ENCODE data around the gene SIL1.

Gene SIL1

GRCh38 chr5:138909734-138910133 is 288.4 kb downstream of the SIL1 start:
- DNase-seq = no peak

GRCh38 chr5:138905541-138905940 is 292.6 kb downstream of the SIL1 start:
- DNase-seq = no peak

DNA sequence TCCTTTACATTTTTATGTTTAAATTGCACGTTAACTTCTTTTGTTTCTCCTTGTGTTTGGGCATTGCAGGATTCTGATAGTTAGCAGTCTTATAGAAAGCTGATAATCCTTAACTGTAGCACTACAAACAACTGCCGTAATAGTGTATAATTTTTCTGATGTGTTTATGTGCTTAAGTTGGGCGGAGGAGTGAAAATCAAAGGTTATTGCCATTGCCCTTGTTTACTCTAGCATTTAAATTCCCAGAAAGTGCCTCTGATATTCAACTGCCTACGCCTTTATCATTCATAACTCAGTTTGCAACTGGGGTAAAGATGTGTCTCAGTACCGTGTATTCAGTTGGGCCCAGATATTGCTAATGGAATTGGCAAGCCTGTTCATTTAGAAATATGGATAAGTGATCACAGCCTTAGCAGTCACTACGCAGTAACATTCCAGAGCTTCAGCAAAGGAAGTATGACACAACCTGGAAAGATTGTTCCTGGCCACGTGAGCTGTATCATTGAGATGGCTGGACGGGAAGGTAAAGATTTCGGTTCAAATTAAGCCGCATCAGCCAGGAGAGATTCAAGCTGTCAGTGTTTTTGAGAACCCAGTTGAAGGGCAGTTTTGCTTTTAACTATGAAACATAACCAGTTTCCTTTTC is 294.9 kb downstream of the SIL1 start:
- no peak for DNase-seq

DNA sequence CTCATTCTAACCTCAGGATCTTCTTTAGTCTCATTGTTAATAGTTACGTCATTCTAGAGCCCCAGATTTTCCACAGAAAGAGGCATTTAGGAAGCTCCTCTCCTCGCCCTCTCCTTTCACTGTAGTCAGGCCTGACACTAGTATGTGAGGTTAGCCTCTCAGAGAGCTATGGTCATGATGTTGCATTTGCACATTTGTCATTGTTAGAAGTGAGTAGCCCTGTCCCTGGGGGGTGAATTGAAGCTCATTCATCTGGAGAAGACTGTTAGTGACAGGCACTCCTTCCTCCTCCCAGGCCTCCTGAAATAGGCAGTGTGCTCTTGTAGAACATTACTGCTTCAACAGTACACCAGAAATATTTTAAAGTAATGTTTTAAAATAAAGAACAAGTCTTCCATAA is 296.5 kb downstream of the SIL1 start:
- no peak for DNase-seq

GRCh38 chr5:138900281-138900965 is 297.7 kb downstream of the SIL1 start:
- DNase-seq = no peak

DNA sequence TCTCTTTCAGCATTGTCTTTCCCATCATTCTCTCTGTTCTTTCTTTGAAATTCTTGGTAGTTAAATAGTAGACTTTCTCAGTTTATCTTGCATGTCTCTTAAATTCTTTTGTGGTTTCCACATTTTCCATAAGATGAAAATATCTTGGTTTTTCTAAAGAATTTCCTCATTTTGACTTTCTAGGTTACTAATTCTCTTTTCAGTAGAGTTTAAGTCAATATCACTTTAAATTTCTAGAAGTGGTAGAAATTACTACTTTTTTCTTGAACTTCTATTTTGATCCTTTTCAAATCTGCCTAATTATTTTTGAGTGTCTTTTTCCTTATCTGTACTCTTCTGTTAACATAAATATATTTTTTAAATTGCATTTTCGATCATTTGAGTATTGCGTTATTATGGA is 299.4 kb downstream of the SIL1 start:
- no peak for DNase-seq

GRCh38 chr5:138898299-138898698 is 299.9 kb downstream of the SIL1 start:
- DNase-seq = no peak

Data from CD4-positive, alpha-beta T cell treated with Interleukin-12 subunit alpha and Interleukin-12 subunit beta, for 1 hour (primary cell).